ENCODE results near the gene DIS3L2.
"Not testable (repeated sequence)": the region's sequence is repeated elsewhere in the genome, so short reads cannot be mapped to it uniquely, and the experiment has no call there.

The DIS3L2 gene

GRCh38 chr2:232353660-232354059 lies 392.1 kb downstream of the DIS3L2 start:
- no peak for FAIRE-seq

GRCh38 chr2:232354069-232354468 lies 392.6 kb downstream of the DIS3L2 start:
- no peak for FAIRE-seq

- no peak for FAIRE-seq
These were observed 400.1 kb downstream of the DIS3L2 start for GRCh38 chr2:232361646-232362045.

GRCh38 chr2:232362174-232362900 lies 400.8 kb downstream of the DIS3L2 start:
- FAIRE-seq: no peak

GRCh38 chr2:232363064-232363783 lies 401.7 kb downstream of the DIS3L2 start:
- not testable (repeated sequence) for FAIRE-seq

- no peak for FAIRE-seq
These were observed 402.5 kb downstream of the DIS3L2 start for GRCh38 chr2:232363784-232364615.

- not testable (repeated sequence) for FAIRE-seq
These were observed 403.5 kb downstream of the DIS3L2 start for GRCh38 chr2:232364806-232365594.

- FAIRE-seq: no peak
These were observed 404.3 kb downstream of the DIS3L2 start for GRCh38 chr2:232365621-232366321.

GRCh38 chr2:232366461-232366860 lies 404.9 kb downstream of the DIS3L2 start:
- FAIRE-seq: not testable (repeated sequence)

- no peak for FAIRE-seq
These were observed 405.5 kb downstream of the DIS3L2 start for GRCh38 chr2:232367016-232367415.

GRCh38 chr2:232367591-232368233 lies 406.2 kb downstream of the DIS3L2 start:
- FAIRE-seq: no peak

- no peak for FAIRE-seq
These were observed 406.8 kb downstream of the DIS3L2 start for GRCh38 chr2:232368311-232368731.

GRCh38 chr2:232369126-232369951 lies 407.8 kb downstream of the DIS3L2 start:
- no peak for FAIRE-seq

GRCh38 chr2:232370007-232370406 lies 408.5 kb downstream of the DIS3L2 start:
- not testable (repeated sequence) for FAIRE-seq

GRCh38 chr2:232372231-232373208 lies 411.0 kb downstream of the DIS3L2 start:
- no peak for FAIRE-seq

GRCh38 chr2:232374356-232374755 lies 412.8 kb downstream of the DIS3L2 start:
- FAIRE-seq: no peak

GRCh38 chr2:232375164-232375563 lies 413.7 kb downstream of the DIS3L2 start:
- FAIRE-seq: no peak

GRCh38 chr2:232376260-232376659 lies 414.7 kb downstream of the DIS3L2 start:
- FAIRE-seq: no peak

- FAIRE-seq: no peak
These were observed 415.2 kb downstream of the DIS3L2 start for GRCh38 chr2:232376713-232377112.
